GM12874 (cell line): ENCODE measurements around the gene ABI3BP.

ENCODE experiments used
- TF ChIP-seq, protein P1 (sequence below): IDR thresholded peaks from 2 replicates; pipeline ENCODE4 v1.5.1; 2011; ENCODE audit warnings: low read depth, mild to moderate bottlenecking, control low read depth, low read length, moderate library complexity; ENCODE audit not compliant: insufficient read depth

Gene ABI3BP

DNA sequence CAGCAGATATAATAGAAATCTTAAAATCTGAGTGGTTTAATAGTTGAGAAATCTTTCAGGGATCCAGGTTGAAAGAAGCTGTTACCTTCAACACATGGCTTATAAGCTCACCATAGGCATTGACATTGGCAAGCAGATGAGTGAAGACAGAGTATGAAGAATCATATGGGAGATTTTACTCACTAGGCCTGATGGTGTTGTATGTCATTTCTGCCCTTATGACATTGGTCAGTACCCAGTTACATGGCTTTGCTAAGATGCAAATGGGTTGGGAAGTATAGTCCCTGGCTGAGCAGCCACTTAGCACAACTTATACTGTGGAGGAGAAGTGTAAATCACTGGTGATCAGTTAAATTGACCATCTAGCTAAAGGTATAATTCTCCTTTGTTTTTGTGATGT is 278.0 kb downstream of the ABI3BP start:
- TF ChIP-seq, protein P1, sequence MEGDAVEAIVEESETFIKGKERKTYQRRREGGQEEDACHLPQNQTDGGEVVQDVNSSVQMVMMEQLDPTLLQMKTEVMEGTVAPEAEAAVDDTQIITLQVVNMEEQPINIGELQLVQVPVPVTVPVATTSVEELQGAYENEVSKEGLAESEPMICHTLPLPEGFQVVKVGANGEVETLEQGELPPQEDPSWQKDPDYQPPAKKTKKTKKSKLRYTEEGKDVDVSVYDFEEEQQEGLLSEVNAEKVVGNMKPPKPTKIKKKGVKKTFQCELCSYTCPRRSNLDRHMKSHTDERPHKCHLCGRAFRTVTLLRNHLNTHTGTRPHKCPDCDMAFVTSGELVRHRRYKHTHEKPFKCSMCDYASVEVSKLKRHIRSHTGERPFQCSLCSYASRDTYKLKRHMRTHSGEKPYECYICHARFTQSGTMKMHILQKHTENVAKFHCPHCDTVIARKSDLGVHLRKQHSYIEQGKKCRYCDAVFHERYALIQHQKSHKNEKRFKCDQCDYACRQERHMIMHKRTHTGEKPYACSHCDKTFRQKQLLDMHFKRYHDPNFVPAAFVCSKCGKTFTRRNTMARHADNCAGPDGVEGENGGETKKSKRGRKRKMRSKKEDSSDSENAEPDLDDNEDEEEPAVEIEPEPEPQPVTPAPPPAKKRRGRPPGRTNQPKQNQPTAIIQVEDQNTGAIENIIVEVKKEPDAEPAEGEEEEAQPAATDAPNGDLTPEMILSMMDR: no peak

DNA sequence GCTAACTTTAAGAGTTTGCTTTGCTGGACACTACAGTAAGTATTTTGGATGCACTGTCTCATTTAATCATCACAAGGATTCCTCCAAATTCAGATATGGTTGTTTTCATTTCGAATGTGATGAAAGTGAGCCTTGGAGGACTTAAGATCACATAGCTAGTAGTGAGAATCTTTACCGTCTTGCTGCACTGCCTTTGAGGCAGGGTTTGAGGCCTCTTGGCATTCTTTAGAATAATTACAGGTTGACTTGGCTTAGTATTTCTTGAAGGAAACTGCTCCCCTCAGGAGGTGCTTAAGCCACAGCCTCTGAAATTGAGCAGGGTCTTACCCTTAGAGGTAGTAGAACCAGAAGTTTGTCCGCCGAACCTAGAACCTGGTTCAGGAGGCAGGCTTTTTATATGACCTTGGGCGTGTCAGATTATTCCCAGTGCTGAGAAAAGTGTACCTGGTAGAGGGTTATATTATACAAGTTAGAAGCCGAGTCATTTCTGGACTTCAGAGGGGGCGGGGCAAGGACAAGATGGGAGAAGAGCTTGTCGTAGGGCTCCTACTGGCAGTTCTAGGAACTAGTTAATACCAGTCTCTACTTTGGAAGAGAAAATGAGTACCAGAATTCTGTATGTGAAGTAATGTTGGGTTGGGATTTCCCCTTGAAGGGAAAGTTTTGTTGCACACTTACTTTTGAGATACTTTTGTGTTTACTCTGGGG is 282.8 kb downstream of the ABI3BP start:
- TF ChIP-seq, protein P1: peak; percentile 33; the same call in 1 of the 2 replicates

DNA sequence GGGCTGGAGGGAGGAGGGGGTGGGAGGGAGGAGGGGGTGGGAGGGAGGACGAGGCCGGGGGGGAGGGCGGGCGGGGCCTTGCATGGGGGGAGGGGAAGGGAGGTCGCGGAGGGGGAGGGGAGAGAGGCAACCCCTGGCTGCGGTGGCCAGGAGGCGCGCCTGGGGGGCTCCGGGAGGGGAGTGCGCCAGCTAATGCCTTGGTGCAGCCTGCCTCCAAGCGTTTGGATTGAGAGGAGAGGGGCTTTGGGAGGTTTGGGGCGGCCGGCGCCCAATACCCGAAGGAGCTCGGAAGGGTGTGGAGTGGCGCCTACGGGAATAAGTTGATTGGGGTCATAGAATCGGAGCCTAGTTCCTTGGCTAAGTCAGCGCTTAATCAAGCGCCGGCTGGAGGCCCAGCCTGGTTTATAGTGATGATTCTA is 283.4 kb downstream of the ABI3BP start:
- TF ChIP-seq, protein P1: no peak

DNA sequence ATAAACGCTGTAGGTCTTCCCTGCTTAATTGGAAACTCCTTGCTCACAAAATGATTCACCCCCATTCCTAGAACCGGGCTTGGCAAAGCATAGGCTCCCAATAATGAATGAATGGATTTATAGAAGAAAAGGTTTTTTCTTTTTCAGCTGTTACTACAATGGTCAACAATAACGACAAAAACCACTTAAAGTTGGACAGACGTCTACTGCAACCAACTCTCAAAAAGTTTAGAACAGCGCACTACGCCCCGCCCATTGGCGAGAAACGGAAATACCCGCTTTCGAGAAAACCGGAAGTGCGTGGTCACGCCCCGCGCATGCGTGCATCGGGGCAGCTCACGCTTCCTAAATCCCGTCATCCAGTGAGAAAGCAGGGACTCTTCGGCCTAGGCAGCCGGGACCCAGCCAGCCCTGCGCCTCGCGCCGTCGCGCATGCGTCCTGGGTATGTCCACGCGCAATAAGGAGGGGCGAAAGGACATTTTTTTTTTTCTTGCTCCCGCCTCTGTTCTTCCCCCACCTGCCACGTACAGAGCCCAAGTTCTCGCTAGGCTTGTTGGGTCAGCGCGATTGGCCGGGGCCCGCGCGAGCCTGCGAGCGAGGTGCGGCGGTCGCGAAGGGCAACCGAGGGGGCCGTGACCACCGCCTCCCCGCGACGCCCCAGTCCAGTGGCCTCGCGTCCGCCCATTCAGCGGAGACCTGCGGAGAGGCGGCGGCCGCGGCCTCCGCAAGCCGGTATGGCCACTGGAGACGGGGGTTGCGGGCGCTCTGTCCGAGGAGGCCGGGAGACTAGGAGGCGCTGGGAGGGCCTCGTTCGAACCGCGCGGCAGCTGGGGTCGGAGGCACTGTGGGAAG is 284.0 kb downstream of the ABI3BP start, which contains the start of gene TFG:
TSS of gene TFG (plus strand) at position 506 of the 853 bp plus-strand sequence. CDS start 4,192 bp downstream, outside the sequence.
- TF ChIP-seq, protein P1: no peak

DNA sequence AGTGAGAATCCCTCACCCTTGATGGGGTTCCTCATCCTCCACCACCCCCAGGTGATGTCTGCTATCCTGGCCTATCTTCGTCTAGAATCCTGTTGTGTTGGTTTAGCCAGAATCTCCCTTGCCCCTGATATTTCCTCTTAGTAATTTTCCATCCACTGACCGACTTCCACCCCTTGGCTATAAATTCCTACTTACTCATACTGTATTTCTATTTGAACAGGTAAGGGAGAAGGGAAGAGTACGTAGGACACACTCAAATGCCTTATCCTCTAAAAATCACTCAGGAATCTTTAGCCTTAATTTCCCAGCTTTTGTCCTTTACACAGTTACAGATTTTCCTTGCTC is 284.6 kb downstream of the ABI3BP start:
- TF ChIP-seq, protein P1: no peak

DNA sequence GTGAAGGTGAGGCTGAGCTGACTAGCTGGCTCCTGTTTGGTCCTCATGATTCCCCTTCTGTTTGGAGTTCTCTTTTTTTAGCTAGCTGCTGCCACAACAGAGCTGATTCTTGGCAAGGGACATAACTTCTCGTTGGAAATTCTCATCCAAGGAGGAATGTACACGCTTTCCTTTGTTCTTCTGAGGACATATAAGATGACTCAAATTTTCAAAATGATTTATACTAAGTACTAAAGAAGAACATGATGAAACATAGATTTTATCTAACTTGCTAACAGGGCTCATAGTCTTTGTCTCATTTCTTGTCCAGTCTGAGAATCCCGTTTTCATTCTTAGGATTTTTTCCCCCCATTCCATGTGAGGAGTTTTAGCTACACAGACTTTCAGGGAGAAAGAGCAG is 286.9 kb downstream of the ABI3BP start:
- TF ChIP-seq, protein P1: no peak

DNA sequence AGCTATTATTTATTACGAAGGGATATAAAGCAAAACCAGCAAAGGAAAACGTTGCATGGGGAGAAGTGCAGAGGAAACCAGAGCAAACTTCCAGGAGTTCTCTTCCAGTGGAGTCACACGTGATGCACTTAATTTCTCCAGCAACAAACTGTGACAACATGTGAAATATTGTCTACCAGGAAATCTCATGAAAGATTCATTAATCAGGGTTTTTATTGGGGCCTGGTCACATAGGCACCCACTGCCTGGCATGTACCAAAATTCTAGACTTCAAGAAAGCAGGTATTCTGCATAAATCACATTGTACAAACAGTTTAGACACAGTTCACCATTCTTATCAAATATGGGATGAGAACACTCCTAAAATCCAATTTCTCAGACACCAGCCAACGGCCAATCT is 289.4 kb downstream of the ABI3BP start:
- TF ChIP-seq, protein P1: no peak
